Thyroid gland (tissue), 4 donors: ENCODE measurements around the gene ABCC9. TPM values are rescaled to one million over a fixed set of nuclear protein-coding genes. Genes with fewer than 3 reads are reported as not detected.

Experiments used
- DNase-seq, 2 donors: peaks; one replicate each; pipeline ENCODE4 v3.0.0-alpha.2; 2019
- H3K27ac ChIP-seq, 3 donors: fragments of 200-600 bp; sonication (generic); 1 replicate in 2 of 3; 2 replicates in 1 of 3; pipeline ENCODE4 v1.5.1; 2016 to 2019; ENCODE audit warnings: mild to moderate bottlenecking in 1 of 3, moderate library complexity in 1 of 3
- H3K27me3 ChIP-seq: fragments of 200-600 bp; sonication (generic); one replicate; pipeline ENCODE4 v1.5.1; 2019
- H3K36me3 ChIP-seq, 2 donors: fragments of 200-600 bp; sonication (generic); one replicate each; pipeline ENCODE4 v1.5.1; 2016 to 2019
- H3K4me1 ChIP-seq, 2 donors: fragments of 200-600 bp; sonication (generic); one replicate each; pipeline ENCODE4 v1.5.1; 2017 to 2019
- H3K4me3 ChIP-seq, 3 donors: fragments of 200-600 bp; sonication (generic); replicated peaks in 1 of 3; 1 replicate in 2 of 3; 2 replicates in 1 of 3; pipeline ENCODE4 v1.5.1; 2016; ENCODE audit warnings: mild to moderate bottlenecking in 1 of 3
- H3K9me3 ChIP-seq: fragments of 200-600 bp; sonication (generic); one replicate; pipeline ENCODE4 v1.5.1; 2017
- CTCF ChIP-seq, 6 experiments: fragments of 200-600 bp in 3 of 6; fragments of 450-650 bp in 3 of 6; sonication (generic) in 3 of 6; IDR thresholded peaks; one replicate each; pipeline ENCODE4 v1.5.1; 2016 to 2019; ENCODE audit warnings: antibody characterized with exemption in 6 of 6, mild to moderate bottlenecking in 2 of 6, inconsistent platforms in 1 of 6, moderate library complexity in 1 of 6
- POLR2A ChIP-seq, 2 donors: fragments of 450-650 bp; IDR thresholded peaks; one replicate each; pipeline ENCODE4 v1.6.1; 2017; ENCODE audit warnings: antibody characterized with exemption in 2 of 2, mild to moderate bottlenecking in 2 of 2, moderate library complexity in 1 of 2
- WGBS, 2 donors: methylation state at CpG; one replicate each; pipeline ENCODE4 v1.1.5; 2017; 5-methylcytosine and 5-hydroxymethylcytosine counted together
- intact Hi-C: fragments of 100-400 bp; cut with DNase I; formaldehyde crosslinking; loops from one replicate; pipeline ENCODE4 v1.15.1; 2023
- total RNA-seq, 4 donors: library from RNA; depleted of rRNA; stranded (reverse); fragments of >200 nt; gene quantifications; one replicate each; pipeline ENCODE4 v1.2.3, GENCODE V29; 2016

Gene ABCC9
- total RNA-seq, 4 donors from 2014 or later, result 10.5 to 46.8 (median 26.0) TPM

GRCh38 chr12:21839776-21840175 lies 101.5 kb downstream of the ABCC9 start:
- Histone ChIP-seq H3K27me3 (no peaks in the 10 kb centered on the region), H3K36me3 (no peaks in the 10 kb centered on the region), H3K4me3 (no peak overlapping the region), H3K27ac (no peak overlapping the region), H3K4me1 (no peaks in the 10 kb centered on the region), H3K9me3 (no peaks in the 10 kb centered on the region)
- TF ChIP-seq POLR2A (IDR thresholded peaks at IDR 0.05) (no peak), CTCF (IDR thresholded peaks at IDR 0.05) (no peak)
- intact Hi-C loops, result no loop called here
- DNase-seq, result no peak
- 89 to 93% methylated on average over 1 of the region's 1 CpG for WGBS, 2 donors

- no peaks in the 10 kb centered on the region for H3K27me3 ChIP-seq
- no peak overlapping the region for H3K4me3 ChIP-seq
- no peak for TF ChIP-seq POLR2A (IDR thresholded peaks at IDR 0.05)
- no peak for TF ChIP-seq CTCF (IDR thresholded peaks at IDR 0.05)
- intact Hi-C loops, result no loop called here
- no peak for DNase-seq
- no peaks in the 10 kb centered on the region for H3K9me3 ChIP-seq
- 89 to 97% methylated on average over 2 of the region's 2 CpGs for WGBS, 2 donors
- no peaks in the 10 kb centered on the region for H3K36me3 ChIP-seq
- no peaks in the 10 kb centered on the region for H3K4me1 ChIP-seq
- no peak overlapping the region for H3K27ac ChIP-seq
These were observed 103.4 kb downstream of the ABCC9 start for GRCh38 chr12:21837847-21838246.

- H3K27ac ChIP-seq, result peak overlapping the region in 1 of 3 donors; percentile 10
- H3K4me1 ChIP-seq, result no peaks in the 10 kb centered on the region
- no peaks in the 10 kb centered on the region for H3K9me3 ChIP-seq
- intact Hi-C loops, result no loop called here
- no peak overlapping the region for H3K4me3 ChIP-seq
- H3K36me3 ChIP-seq, result no peaks in the 10 kb centered on the region
- DNase-seq, result no peak
- H3K27me3 ChIP-seq, result no peaks in the 10 kb centered on the region
- TF ChIP-seq POLR2A (IDR thresholded peaks at IDR 0.05) (no peak), CTCF (IDR thresholded peaks at IDR 0.05) (no peak)
- WGBS, 2 donors, result 56 to 71% methylated on average over 4 of the region's 4 CpGs
These were observed 109.4 kb downstream of the ABCC9 start for GRCh38 chr12:21831791-21832344.

GRCh38 chr12:21828779-21829178 lies 112.4 kb downstream of the ABCC9 start:
- intact Hi-C loops, result no loop called here
- Histone ChIP-seq H3K36me3 (no peaks in the 10 kb centered on the region), H3K9me3 (no peaks in the 10 kb centered on the region), H3K4me1 (no peaks in the 10 kb centered on the region), H3K27me3 (no peaks in the 10 kb centered on the region), H3K27ac (no peak overlapping the region), H3K4me3 (no peak overlapping the region)
- DNase-seq, result no peak
- TF ChIP-seq CTCF (IDR thresholded peaks at IDR 0.05), result no peak
- no peak for TF ChIP-seq POLR2A (IDR thresholded peaks at IDR 0.05)
- WGBS, 2 donors, result 82 to 88% methylated on average over 8 of the region's 8 CpGs

GRCh38 chr12:21828136-21828775 lies 113.0 kb downstream of the ABCC9 start:
- H3K27ac ChIP-seq, result no peak overlapping the region
- no peaks in the 10 kb centered on the region for H3K4me1 ChIP-seq
- intact Hi-C loops, result no loop called here
- WGBS, 2 donors, result 83 to 87% methylated on average over 4 of the region's 4 CpGs
- H3K4me3 ChIP-seq, result no peak overlapping the region
- H3K27me3 ChIP-seq, result no peaks in the 10 kb centered on the region
- H3K36me3 ChIP-seq, result no peaks in the 10 kb centered on the region
- DNase-seq, result no peak
- TF ChIP-seq POLR2A (IDR thresholded peaks at IDR 0.05) (no peak), CTCF (IDR thresholded peaks at IDR 0.05) (no peak)
- no peaks in the 10 kb centered on the region for H3K9me3 ChIP-seq
